ENCODE results near the gene PANK3. TPM values are rescaled to one million over a fixed set of nuclear protein-coding genes. Genes with fewer than 3 reads are reported as not detected.

PANK3 gene
- polyA plus RNA-seq, 1 donor from 2014 or later: 145 TPM

DNA sequence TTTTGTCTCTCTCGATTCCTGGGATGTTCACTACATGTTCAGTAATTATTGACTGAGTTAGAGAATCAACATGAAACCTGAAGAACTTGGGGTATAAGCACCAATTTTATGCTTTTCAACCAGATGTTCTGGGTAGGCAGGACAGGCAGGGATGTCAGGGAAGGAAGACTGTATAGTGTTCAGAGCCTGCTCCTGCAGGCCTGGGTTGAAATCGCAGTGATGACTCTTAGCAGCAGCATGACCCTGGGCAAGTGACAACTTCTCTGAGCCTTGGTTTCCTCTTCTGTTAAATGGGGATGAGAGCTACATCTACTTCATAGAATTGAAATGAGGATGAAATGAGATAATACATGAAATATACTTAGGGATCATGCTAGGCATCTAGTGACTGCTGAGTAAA, 29.7 kb upstream of the PANK3 start:
- Histone ChIP-seq H3K9me2 (ENCODE audit: insufficient read depth, low read length) (no peaks in the 10 kb centered on the region), H3K79me2 (replicated peaks; ENCODE audit: insufficient read depth, low read length) (no peaks in the 10 kb centered on the region), H3K27me3 (ENCODE audit: insufficient read depth, low read depth, low read length) (no peaks in the 10 kb centered on the region), H2AFZ (ENCODE audit: low read depth, low read length) (no peak overlapping the region), H3F3A (ENCODE audit: insufficient read depth, low read length, poor library complexity, severe bottlenecking) (no peaks in the 10 kb centered on the region), H3K27ac (ENCODE audit: low read length) (no peak overlapping the region), H3K9ac (ENCODE audit: low read length) (no peak overlapping the region), H3K4me3 (ENCODE audit: low read length) (no peak overlapping the region), H3K4me2 (ENCODE audit: low read length) (no peak overlapping the region), H4K20me1 (ENCODE audit: insufficient read depth) (no peaks in the 10 kb centered on the region), H3K9me3 (ENCODE audit: low read length) (no peaks in the 10 kb centered on the region), H3K36me3 (ENCODE audit: insufficient read depth, low read length) (no peaks in the 10 kb centered on the region)
- TF ChIP-seq, protein P1, sequence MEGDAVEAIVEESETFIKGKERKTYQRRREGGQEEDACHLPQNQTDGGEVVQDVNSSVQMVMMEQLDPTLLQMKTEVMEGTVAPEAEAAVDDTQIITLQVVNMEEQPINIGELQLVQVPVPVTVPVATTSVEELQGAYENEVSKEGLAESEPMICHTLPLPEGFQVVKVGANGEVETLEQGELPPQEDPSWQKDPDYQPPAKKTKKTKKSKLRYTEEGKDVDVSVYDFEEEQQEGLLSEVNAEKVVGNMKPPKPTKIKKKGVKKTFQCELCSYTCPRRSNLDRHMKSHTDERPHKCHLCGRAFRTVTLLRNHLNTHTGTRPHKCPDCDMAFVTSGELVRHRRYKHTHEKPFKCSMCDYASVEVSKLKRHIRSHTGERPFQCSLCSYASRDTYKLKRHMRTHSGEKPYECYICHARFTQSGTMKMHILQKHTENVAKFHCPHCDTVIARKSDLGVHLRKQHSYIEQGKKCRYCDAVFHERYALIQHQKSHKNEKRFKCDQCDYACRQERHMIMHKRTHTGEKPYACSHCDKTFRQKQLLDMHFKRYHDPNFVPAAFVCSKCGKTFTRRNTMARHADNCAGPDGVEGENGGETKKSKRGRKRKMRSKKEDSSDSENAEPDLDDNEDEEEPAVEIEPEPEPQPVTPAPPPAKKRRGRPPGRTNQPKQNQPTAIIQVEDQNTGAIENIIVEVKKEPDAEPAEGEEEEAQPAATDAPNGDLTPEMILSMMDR (IDR thresholded peaks at IDR 0.05; ENCODE audit: poor library complexity, severe bottlenecking): no peak
- TF ChIP-seq TAF1 (IDR thresholded peaks at IDR 0.05; ENCODE audit: low read depth) (no peak), REST (IDR thresholded peaks at IDR 0.05; ENCODE audit: borderline replicate concordance) (no peak), RAD21 (conservative IDR thresholded peaks at IDR 0.05) (no peak), POLR2AphosphoS5 (IDR thresholded peaks at IDR 0.05) (no peak), MXI1 (conservative IDR thresholded peaks at IDR 0.05; ENCODE audit: poor library complexity, severe bottlenecking) (no peak), SMC3 (conservative IDR thresholded peaks at IDR 0.05; ENCODE audit: poor library complexity) (no peak), EP300 (conservative IDR thresholded peaks at IDR 0.05; ENCODE audit: poor library complexity, severe bottlenecking) (no peak), EZH2 (IDR thresholded peaks at IDR 0.05; ENCODE audit: borderline replicate concordance, insufficient read depth, low read length, poor library complexity, severe bottlenecking) (no peak)

DNA sequence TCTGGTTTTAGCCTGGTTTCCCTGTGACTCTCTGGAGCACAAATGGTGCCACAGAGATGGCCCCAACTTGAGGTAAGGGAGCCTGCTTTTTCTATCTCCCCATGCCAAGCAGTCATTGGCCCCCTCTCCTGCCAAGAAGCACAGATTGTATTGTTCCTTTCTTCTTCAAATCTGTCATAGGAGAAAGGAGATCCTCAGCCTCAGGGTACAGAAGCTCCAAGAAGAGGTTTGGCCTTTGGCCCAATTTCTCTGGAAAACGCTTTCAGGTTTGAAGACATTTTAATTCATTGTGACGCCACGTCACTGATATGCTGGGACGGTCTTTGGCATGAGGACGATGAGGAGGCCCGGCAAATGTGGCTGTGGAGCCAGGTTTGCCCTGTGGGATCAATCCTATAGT, 29.2 kb upstream of the PANK3 start:
- no peaks in the 10 kb centered on the region for H4K20me1 ChIP-seq (ENCODE audit: insufficient read depth)
- no peak overlapping the region for H3K9ac ChIP-seq (ENCODE audit: low read length)
- H3K36me3 ChIP-seq (ENCODE audit: insufficient read depth, low read length): no peaks in the 10 kb centered on the region
- no peaks in the 10 kb centered on the region for H3K27me3 ChIP-seq (ENCODE audit: insufficient read depth, low read depth, low read length)
- no peaks in the 10 kb centered on the region for H3K9me3 ChIP-seq (ENCODE audit: low read length)
- H3K4me3 ChIP-seq (ENCODE audit: low read length): no peak overlapping the region
- no peaks in the 10 kb centered on the region for H3F3A ChIP-seq (ENCODE audit: insufficient read depth, low read length, poor library complexity, severe bottlenecking)
- TF ChIP-seq EZH2 (IDR thresholded peaks at IDR 0.05; ENCODE audit: borderline replicate concordance, insufficient read depth, low read length, poor library complexity, severe bottlenecking) (no peak), POLR2AphosphoS5 (IDR thresholded peaks at IDR 0.05) (no peak), SMC3 (conservative IDR thresholded peaks at IDR 0.05; ENCODE audit: poor library complexity) (no peak), TAF1 (IDR thresholded peaks at IDR 0.05; ENCODE audit: low read depth) (no peak), REST (IDR thresholded peaks at IDR 0.05; ENCODE audit: borderline replicate concordance) (no peak), MXI1 (conservative IDR thresholded peaks at IDR 0.05; ENCODE audit: poor library complexity, severe bottlenecking) (no peak), RAD21 (conservative IDR thresholded peaks at IDR 0.05) (no peak)
- TF ChIP-seq, protein P1 (IDR thresholded peaks at IDR 0.05; ENCODE audit: poor library complexity, severe bottlenecking): no peak
- no peak overlapping the region for H3K27ac ChIP-seq (ENCODE audit: low read length)
- no peak overlapping the region for H2AFZ ChIP-seq (ENCODE audit: low read depth, low read length)
- H3K9me2 ChIP-seq (ENCODE audit: insufficient read depth, low read length): no peaks in the 10 kb centered on the region
- no peak overlapping the region for H3K4me2 ChIP-seq (ENCODE audit: low read length)
- no peaks in the 10 kb centered on the region for H3K79me2 ChIP-seq (replicated peaks; ENCODE audit: insufficient read depth, low read length)

Data from neural cell (in vitro differentiated cells).